H9 (cell line): ENCODE results near the gene ZNF469. TPM values are rescaled to one million over a fixed set of nuclear protein-coding genes. Genes with fewer than 3 reads are reported as not detected.

Experiments used
- DNase-seq: peaks from one replicate; pipeline ENCODE4 v3.0.0-alpha.2; 2017
- H2AFZ ChIP-seq: one replicate; pipeline ENCODE4 v1.6.1; 2013; ENCODE audit warnings: mild to moderate bottlenecking, low read length, control low read depth, moderate library complexity
- H2AK5ac ChIP-seq: 2 replicates; pipeline ENCODE4 v1.6.1; 2013; ENCODE audit warnings: low read length, control low read depth, mixed read lengths; ENCODE audit not compliant: insufficient read length
- H2BK120ac ChIP-seq: one replicate; pipeline ENCODE4 v1.6.1; 2013; ENCODE audit warnings: low read depth, mild to moderate bottlenecking, low read length, control low read depth, inconsistent platforms; ENCODE audit not compliant: poor library complexity, severe bottlenecking
- H2BK12ac ChIP-seq: 2 replicates; pipeline ENCODE4 v1.6.1; 2013; ENCODE audit warnings: low read length, control low read depth, mixed read lengths, low read depth; ENCODE audit not compliant: insufficient read length
- H2BK15ac ChIP-seq: 2 replicates; pipeline ENCODE4 v1.6.1; 2013; ENCODE audit warnings: low read depth, low read length, control low read depth
- H2BK20ac ChIP-seq: one replicate; pipeline ENCODE4 v1.6.1; 2013; ENCODE audit warnings: low read depth, mild to moderate bottlenecking, low read length, control low read depth, inconsistent platforms; ENCODE audit not compliant: poor library complexity, severe bottlenecking
- H2BK5ac ChIP-seq: 2 replicates; pipeline ENCODE4 v1.6.1; 2013; ENCODE audit warnings: low read length, control low read depth, mixed read lengths; ENCODE audit not compliant: insufficient read length
- H3K14ac ChIP-seq: 2 replicates; pipeline ENCODE4 v1.6.1; 2013; ENCODE audit warnings: low read length, control low read depth; ENCODE audit not compliant: insufficient read depth
- H3K18ac ChIP-seq: 2 replicates; pipeline ENCODE4 v1.6.1; 2013; ENCODE audit warnings: low read depth, mild to moderate bottlenecking, mixed read lengths, low read length, control low read depth; ENCODE audit not compliant: insufficient read length
- H3K23ac ChIP-seq: 2 replicates; pipeline ENCODE4 v1.6.1; 2013; ENCODE audit warnings: low read length, control low read depth, mixed read lengths, low read depth; ENCODE audit not compliant: insufficient read length
- H3K23me2 ChIP-seq: 2 replicates; pipeline ENCODE4 v1.6.1; 2013; ENCODE audit warnings: low read depth, mild to moderate bottlenecking, mixed read lengths, low read length, control low read depth; ENCODE audit not compliant: insufficient read length, poor library complexity, severe bottlenecking
- H3K27ac ChIP-seq: 2 replicates; pipeline ENCODE4 v1.5.1; 2013; ENCODE audit warnings: low read length, control low read depth, mixed read lengths, low read depth; ENCODE audit not compliant: insufficient read length
- H3K27me3 ChIP-seq: 2 replicates; pipeline ENCODE4 v1.6.1; 2013; ENCODE audit warnings: low read length, control low read depth, inconsistent platforms; ENCODE audit not compliant: insufficient read depth
- H3K4ac ChIP-seq: 2 replicates; pipeline ENCODE4 v1.6.1; 2013; ENCODE audit warnings: low read depth, mild to moderate bottlenecking, control low read depth, inconsistent platforms, low read length, moderate library complexity
- H3K4me1 ChIP-seq: 2 replicates; pipeline ENCODE4 v1.6.1; 2013; ENCODE audit warnings: low read length, control low read depth, inconsistent platforms; ENCODE audit not compliant: insufficient read depth
- H3K4me2 ChIP-seq: 2 replicates; pipeline ENCODE4 v1.6.1; 2013; ENCODE audit warnings: low read length, control low read depth, mixed read lengths; ENCODE audit not compliant: insufficient read length, insufficient read depth
- H3K56ac ChIP-seq: 2 replicates; pipeline ENCODE4 v1.6.1; 2013; ENCODE audit warnings: low read depth, mild to moderate bottlenecking, mixed read lengths, low read length, control low read depth; ENCODE audit not compliant: insufficient read length
- H3K79me1 ChIP-seq: 2 replicates; pipeline ENCODE4 v1.6.1; 2013; ENCODE audit warnings: low read depth, mild to moderate bottlenecking, moderate library complexity, low read length, control low read depth, inconsistent platforms; ENCODE audit not compliant: insufficient read depth, poor library complexity, severe bottlenecking
- H3K79me2 ChIP-seq: 2 replicates; pipeline ENCODE4 v1.6.1; 2013; ENCODE audit warnings: low read length, control low read depth, inconsistent platforms; ENCODE audit not compliant: insufficient read depth
- H3K9ac ChIP-seq: 2 replicates; pipeline ENCODE4 v1.6.1; 2013; ENCODE audit warnings: low read length, control low read depth, mixed read lengths; ENCODE audit not compliant: insufficient read length; ENCODE audit errors: extremely low read depth
- H3K9me3 ChIP-seq: one replicate; pipeline ENCODE4 v1.6.1; 2013; ENCODE audit warnings: low read depth, low read length, inconsistent platforms; ENCODE audit not compliant: control insufficient read depth
- H3T11ph ChIP-seq: one replicate; pipeline ENCODE4 v1.6.1; 2013; ENCODE audit warnings: mild to moderate bottlenecking, low read length, control low read depth, inconsistent platforms
- H4K20me1 ChIP-seq: one replicate; pipeline ENCODE4 v1.6.1; 2013; ENCODE audit not compliant: control insufficient read depth, insufficient read length, insufficient read depth
- H4K5ac ChIP-seq: 2 replicates; pipeline ENCODE4 v1.6.1; 2013; ENCODE audit warnings: low read depth, mild to moderate bottlenecking, mixed read lengths, low read length, control low read depth; ENCODE audit not compliant: insufficient read length
- H4K8ac ChIP-seq: replicated peaks from 2 replicates; pipeline ENCODE4 v1.6.1; 2013; ENCODE audit warnings: low read length, control low read depth, mixed read lengths, low read depth; ENCODE audit not compliant: insufficient read length
- H4K91ac ChIP-seq: 2 replicates; pipeline ENCODE4 v1.6.1; 2013; ENCODE audit warnings: low read depth, mild to moderate bottlenecking, moderate library complexity, mixed read lengths, low read length, control low read depth; ENCODE audit not compliant: insufficient read length
- H3K27ac Mint-ChIP-seq, 3 experiments: 2 replicates in 2 of 3; 3 replicates in 1 of 3; pipeline ENCODE4 v1.8.0; 2020 to 2021; ENCODE audit warnings: mixed read lengths in 3 of 3, mild to moderate bottlenecking in 1 of 3, moderate library complexity in 1 of 3
- H3K27me3 Mint-ChIP-seq: 2 replicates; pipeline ENCODE4 v1.8.0; 2021; ENCODE audit warnings: low read depth, mild to moderate bottlenecking, moderate library complexity, mixed read lengths
- H3K36me3 Mint-ChIP-seq, 3 experiments: 2 replicates in 2 of 3; 3 replicates in 1 of 3; pipeline ENCODE4 v1.8.0; 2020 to 2021; ENCODE audit warnings: low read depth in 3 of 3, mixed read lengths in 3 of 3; ENCODE audit not compliant: insufficient read depth in 1 of 3
- H3K4me1 Mint-ChIP-seq, 2 experiments: 2 replicates each; pipeline ENCODE4 v1.8.0; 2020; ENCODE audit warnings: mixed read lengths in 2 of 2
- H3K4me3 Mint-ChIP-seq, 2 experiments: 2 replicates in 1 of 2; 3 replicates in 1 of 2; pipeline ENCODE4 v1.8.0; 2020 to 2021; ENCODE audit warnings: mild to moderate bottlenecking in 2 of 2, mixed read lengths in 2 of 2, moderate library complexity in 1 of 2
- H3K9me3 Mint-ChIP-seq, 2 experiments: 2 replicates in 1 of 2; 3 replicates in 1 of 2; pipeline ENCODE4 v1.8.0; 2020; ENCODE audit warnings: mild to moderate bottlenecking in 2 of 2, mixed read lengths in 2 of 2, moderate library complexity in 1 of 2
- CTCF ChIP-seq: fragments of 200-600 bp; sonication (generic); conservative IDR thresholded peaks from 3 replicates; pipeline ENCODE4 v1.8.0; 2021; ENCODE audit warnings: antibody characterized with exemption, mild to moderate bottlenecking
- WGBS: extraction: QIAGEN DNeasy Blood & Tissue Kit; methylation state at CpG from one replicate; pipeline ENCODE4 v1.1.7; 2013; ENCODE audit warnings: missing lambda C conversion rate, low lambda C conversion rate, mixed read lengths; ENCODE audit not compliant: insufficient read length; ENCODE audit errors: extremely low coverage; 5-methylcytosine and 5-hydroxymethylcytosine counted together
- total RNA-seq: library from RNA; stranded (reverse); gene quantifications from 2 replicates; pipeline ENCODE4 v1.2.1, GENCODE V29; 2021

The ZNF469 gene
- total RNA-seq, 1 experiment from 2014 or later: 4.4 TPM

- Histone ChIP-seq H2AFZ (no peak overlapping the region), H3K9me3 (no peaks in the 10 kb centered on the region), H3K79me1 (no peaks in the 10 kb centered on the region), H3K14ac (no peak overlapping the region), H3K27me3 (no peaks in the 10 kb centered on the region), H2BK15ac (no peak overlapping the region), H3K4me1 (no peaks in the 10 kb centered on the region), H3T11ph (no peak overlapping the region), H2BK120ac (no peak overlapping the region), H2BK12ac (no peak overlapping the region), H3K23ac (no peak overlapping the region), H3K56ac (no peak overlapping the region), H3K9ac (no peak overlapping the region), H4K20me1 (no peaks in the 10 kb centered on the region), H3K4ac (no peak overlapping the region), H4K5ac (no peak overlapping the region), H2BK5ac (no peak overlapping the region), H3K4me2 (no peak overlapping the region), H2AK5ac (no peak overlapping the region), H2BK20ac (no peak overlapping the region), H4K8ac (no peak overlapping the region), H3K18ac (no peak overlapping the region), H3K79me2 (no peaks in the 10 kb centered on the region), H3K23me2 (no peaks in the 10 kb centered on the region), H4K91ac (no peak overlapping the region), H3K27ac (no peak overlapping the region)
- WGBS: no CpG with 5 or more reads among the region's 12 CpGs
- Mint-ChIP-seq H3K4me1 (no peaks in the 10 kb centered on the region), H3K9me3 (peaks cover 8 to 12% of the 10 kb centered on the region in 2 experiments), H3K27me3 (peaks cover 7% of the 10 kb centered on the region), H3K4me3 (no peak overlapping the region), H3K27ac (no peak overlapping the region; a peak in 1 of 7 replicates), H3K36me3 (no peaks in the 10 kb centered on the region; a peak in 1 of 7 replicates)
- DNase-seq: no peak
- TF ChIP-seq CTCF: no peak
Observed at GRCh38 chr16:88394426-88394825, 11.7 kb downstream of the ZNF469 start.
